Left lobe of liver (tissue), 2 donors: ENCODE data around the gene USP34. TPM values are rescaled to one million over a fixed set of nuclear protein-coding genes. Genes with fewer than 3 reads are reported as not detected.
"Not testable (repeated sequence)": the region's sequence is repeated elsewhere in the genome, so short reads cannot be mapped to it uniquely, and the experiment has no call there.

Experiments
- ATAC-seq: fragments of 200-7000 bp; cut with Tn5 transposase; one replicate; pipeline ENCODE4 v1.9.1; 2020; ENCODE audit warnings: mild to moderate bottlenecking, moderate library complexity
- DNase-seq: peaks from one replicate; pipeline ENCODE4 v3.0.0-alpha.2; 2020; ENCODE audit warnings: low spot score
- total RNA-seq: library from RNA; stranded (reverse); gene quantifications from one replicate; pipeline ENCODE4 v1.2.1, GENCODE V29; 2021
- donor health status: DM: no; HTN: no; CAD: no; lungs with moderate emphysema.
- donor health status: DM: no; HTN: yes; CAD: no.

Gene USP34
- total RNA-seq, 1 donor from 2014 or later: 37.0 TPM

DNA sequence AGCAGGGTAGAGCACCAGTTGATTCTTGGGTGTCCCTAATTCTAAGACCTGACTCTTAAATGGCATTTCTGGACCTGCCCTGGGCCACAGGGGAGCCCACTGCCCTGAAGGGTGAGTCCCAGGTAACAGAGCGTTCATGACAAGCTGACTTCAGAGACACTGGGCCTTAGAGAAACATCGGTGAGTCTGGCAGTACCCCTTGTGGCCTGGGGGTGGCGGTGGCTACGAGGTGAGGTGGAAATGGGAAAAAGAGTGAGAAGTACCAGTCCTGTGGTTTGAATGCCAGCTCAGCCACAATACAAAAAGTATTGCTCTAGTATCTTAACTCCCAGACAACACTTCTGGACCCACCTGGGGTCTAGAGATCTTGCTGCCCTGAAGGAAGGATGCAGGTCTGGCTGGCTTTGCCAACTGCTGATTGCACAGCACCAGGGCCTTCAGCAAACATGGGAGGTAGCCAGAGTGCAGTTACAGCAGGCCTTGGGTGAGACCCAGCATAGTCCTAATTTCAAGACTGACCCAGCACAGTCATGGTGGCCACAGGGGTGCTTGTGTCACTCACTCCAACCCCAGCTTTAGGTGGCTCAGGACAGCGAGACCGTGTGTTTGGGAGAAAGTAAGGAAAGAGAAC lies 44.5 kb downstream of the USP34 start:
- no peak for DNase-seq
- peak; percentile 89 for ATAC-seq

DNA sequence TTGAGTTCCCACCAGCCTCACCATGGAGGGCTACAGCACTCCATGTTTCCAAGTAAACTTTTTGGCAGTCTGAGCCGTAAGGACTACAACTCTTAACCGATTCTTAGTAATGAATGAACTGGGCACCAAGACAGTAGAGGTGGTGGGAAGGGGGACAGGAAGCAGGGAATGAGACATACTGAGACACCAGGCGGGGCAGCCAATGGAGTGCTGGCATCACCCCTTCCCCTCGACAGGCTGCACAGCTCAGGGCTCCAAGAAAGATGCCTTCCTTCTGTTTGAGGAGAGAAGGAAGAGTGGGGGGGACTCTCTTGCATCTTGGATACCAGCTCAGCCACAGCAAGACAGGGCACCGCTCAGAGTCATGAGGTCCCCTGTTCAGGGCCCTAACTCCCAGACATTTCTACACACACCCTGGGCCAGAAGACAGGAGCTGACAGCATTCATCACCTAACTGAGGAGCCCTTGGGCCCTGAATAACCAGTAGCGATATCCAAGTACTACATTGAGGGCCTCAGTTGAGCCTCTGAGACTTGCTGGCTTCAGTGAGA lies 45.2 kb downstream of the USP34 start:
- DNase-seq (no peak), ATAC-seq (no peak)

DNA sequence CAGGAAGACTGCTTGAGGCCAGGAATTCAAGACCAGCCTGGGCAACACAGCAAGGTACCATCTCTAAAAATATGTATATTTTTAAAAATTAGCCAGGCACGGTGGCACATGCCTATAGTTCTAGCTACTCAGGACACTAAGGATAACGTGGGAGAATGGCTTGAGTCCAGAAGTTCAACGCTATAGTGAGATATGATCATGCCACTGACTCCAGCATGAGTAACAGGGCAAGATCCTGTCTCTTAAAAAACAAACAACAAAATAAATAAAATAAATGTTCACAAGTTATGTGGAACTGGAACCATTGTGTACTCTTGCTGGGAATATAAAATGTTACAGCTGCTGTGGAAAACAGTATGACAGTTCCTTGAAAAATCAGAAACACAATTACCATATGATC lies 47.2 kb downstream of the USP34 start:
- ATAC-seq: no peak
- DNase-seq: no peak

DNA sequence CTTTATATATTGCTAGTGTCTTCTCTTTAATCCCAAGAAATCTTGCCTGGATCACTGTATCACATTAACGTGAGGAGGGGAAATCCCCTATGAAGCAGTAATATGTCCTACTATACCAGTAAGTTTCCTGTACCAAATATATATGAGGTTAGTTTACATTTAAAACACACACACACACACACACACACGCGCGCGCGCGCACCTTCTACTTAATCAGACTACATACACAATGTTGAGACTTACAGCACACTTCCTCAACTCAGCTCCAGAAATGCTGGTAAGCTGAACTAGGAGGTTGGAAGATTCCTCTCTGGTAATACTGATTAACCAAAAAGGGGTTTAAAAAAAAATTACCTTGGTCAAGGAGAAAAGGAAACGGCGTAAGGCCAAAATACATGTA lies 49.3 kb downstream of the USP34 start:
- no peak for ATAC-seq
- DNase-seq: no peak

DNA sequence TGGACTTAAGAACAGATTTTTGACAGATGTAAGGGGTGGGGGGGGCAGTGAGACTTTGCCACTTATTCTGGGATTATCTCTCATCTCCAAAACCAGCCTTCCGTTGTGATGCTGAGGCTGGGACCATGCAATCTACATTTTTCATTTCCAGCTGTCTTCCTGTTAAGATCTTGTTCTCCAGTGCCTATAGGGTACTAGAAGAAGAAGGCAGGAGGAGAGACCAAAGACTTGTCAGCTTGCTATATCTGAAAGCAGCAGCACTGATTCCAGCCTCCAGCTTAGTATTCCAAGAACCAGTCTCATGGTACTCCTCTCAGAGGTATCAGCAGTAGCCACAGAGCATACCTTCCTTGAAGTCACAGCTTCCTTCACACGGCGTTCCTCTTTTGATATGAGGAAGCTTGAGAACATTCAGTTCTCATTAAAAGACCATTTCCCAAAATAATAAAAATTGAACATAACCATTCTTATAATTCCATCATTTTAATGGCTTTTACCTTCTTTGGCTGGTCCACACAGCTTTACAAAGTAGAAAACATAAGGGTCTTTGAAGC lies 49.8 kb downstream of the USP34 start:
- DNase-seq (no peak), ATAC-seq (peak; percentile 31)

DNA sequence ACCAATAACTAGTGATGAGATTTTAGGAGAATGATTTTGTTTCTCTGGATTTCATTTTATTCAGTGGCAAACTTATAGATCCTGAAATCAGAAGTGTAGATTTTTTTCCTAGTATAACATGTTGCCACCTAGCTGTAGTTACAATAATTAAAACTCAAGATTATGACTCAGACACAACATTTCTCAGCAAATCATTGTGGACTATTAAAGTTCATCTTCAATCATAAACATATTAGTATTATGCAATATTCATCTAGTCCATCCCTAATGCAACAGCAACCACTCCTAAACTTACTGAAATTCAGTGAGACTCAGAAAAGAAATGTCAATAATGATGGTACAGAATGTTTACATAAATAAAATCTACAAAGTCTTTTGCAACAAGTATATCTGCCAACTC lies 51.3 kb downstream of the USP34 start:
- DNase-seq (no peak), ATAC-seq (no peak)

DNA sequence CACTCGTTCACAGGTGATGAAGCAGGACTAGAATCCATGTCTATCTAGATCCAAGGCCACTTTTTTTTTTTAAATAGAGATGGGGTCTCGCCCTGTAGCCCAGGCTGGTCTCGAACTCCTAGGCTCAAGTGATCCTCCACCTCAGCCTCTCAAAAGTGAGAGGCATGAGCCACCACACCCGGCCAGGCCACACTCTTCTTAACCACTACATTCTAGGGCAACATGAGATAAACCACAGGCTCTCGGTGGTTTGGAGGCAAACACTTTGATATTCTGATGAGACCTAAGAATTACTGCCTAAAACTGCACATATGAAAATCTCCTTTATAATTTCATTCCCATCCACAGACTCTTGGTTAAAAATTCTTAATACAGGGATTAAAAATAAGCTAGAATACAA lies 51.8 kb downstream of the USP34 start:
- no peak for ATAC-seq
- no peak for DNase-seq

DNA sequence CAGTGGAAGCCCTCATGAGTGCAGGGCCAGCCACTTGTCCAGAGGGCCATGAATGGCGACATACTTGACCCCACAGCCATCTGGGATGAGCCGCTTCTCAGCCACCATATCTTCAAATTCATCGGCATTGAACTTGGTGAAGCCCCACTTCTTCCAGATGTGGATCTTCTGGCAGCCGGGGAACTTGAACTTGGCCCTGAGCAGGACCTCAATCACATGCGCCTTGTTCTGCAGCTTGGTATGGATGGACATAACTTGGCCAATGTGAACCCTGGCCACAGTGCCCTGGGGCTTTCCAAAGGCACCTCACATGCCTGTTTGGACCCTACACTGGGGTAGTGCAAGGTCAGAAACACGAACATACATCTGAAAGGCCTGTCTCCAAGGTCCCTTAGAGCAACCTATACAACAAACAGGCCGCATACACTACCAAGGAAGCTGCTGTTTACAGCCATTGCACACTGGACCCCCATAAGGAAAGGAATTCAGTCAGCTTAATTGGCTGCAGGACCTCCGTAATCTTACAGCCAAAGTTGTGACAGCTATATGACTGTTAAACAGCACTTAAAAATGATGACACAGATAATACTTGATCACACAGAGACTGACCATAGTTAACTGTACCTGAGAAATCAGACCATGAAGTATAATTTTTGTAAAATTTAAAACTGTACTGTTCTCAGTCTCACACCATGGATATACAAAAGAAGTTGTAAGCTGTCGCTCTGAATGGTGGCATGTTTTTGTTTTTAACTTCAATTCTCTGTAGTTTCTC lies 53.8 kb downstream of the USP34 start:
- no peak for ATAC-seq

DNA sequence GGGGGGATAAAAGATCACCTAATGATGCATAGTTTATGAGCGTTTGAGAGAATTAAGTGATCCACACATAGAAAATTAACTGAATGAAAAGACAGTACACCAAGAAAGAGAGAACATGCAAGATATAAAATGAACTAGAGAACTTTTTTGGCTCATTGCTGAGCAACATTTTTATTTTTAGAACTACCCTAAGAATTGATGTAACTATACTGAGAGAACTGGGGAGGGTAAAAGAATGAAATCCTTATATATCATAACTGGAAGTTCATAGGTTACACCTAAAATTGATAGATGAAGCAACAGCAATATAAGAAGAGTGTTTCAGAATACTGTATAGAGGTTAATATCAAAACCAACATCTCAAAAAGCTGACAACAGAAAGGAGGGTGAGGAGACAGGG lies 55.6 kb downstream of the USP34 start:
- no peak for ATAC-seq
- DNase-seq: no peak

More for the DNA sequence above, 53.8 kb downstream of the USP34 start:
- DNase-seq: no peak

DNA sequence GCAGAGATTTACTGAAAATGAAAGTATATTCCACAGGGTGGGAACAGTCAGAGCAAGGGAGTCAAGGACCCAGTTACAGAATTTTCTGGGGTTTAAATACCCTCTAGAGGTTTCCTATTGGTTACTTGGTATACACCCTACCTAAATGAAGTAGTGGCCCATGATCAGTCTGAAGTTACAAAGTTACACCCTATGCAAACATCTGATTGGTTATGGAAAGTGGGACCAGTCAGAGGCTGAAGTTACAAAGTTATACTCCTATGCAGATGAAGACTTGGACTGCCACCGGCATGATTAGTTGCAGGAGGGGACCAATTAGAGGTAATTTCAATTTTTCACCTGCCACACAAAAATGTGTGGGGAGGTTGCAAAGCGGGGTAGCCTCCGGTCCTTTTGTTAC lies 56.2 kb downstream of the USP34 start:
- DNase-seq: no peak
- ATAC-seq: no peak

DNA sequence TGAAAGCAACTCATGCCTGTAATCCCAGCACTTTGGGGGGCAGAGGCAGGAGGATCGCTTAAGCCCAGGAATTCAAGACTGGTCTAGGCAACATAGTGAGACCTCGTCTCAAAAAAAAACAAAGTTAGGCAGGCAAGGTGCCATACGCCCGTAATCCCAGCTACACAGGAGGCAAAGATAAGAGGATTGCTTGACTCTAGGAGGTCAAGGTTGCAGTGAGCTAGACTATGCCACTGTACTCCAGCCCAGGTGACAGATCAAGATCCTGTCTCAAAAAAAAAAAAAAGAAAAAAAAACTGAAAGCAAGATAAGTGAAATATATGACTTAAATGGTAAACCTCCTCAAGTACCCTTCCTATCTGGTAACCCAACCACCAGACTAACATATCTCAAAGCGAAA lies 59.8 kb downstream of the USP34 start:
- peak; percentile 79 for ATAC-seq

DNA sequence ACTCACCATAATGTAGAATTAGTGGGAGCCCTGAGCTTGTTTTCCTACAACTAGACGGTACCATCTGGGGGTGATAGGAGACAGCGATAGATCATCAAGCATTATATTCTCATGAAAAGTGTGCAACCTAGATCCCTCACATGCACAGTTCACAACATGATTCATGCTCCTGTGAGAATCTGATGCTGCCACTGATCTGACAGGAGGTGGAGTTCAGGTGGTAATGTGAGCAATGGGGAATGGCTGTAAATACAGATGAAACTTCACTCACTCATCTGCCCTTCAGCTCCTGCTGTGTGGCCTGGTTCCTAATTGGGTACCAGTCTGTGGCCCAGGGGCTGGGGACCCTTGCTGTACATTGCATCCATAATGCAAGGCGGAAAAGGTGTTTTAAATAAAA lies 60.7 kb downstream of the USP34 start:
- no peak for ATAC-seq
- DNase-seq: no peak

More for the DNA sequence above, 59.8 kb downstream of the USP34 start:
- DNase-seq: no peak

DNA sequence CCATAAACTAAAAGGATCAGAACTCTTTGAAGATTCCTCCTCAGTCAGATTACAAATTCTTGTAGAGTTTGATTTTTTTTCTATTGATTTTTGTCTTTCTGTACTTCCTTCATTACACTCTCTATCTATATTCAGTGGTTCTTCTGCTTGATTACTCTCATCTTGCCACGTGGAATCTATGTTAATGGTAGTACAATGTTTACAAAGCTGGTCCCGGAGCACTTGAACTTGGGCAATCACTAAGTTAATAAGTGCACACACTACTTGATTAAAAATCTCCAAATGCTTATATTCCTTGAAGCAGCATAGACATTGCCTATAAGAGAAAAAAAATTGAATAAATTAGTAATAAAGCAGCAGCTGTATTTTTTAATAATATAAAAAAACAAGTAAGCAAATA lies 65.1 kb downstream of the USP34 start:
- ATAC-seq: peak; percentile 78
- DNase-seq: no peak

DNA sequence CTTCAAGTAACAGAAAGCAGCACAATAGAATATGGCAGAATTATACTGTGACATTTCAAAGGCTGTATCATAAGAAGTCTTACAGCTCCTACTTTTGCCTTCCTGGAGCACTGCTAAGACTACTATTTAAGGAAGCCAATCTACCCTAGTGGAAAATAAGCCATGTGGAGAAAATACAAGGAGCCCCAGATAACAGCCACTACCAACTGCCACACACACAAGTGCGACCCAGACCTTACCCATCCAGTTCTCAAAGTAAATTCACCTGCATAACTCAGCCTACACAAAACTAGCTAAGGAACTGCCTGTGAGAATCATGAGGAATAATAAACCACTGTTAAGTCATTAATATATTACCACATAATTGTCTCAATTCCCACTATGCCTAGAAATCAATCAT lies 66.4 kb downstream of the USP34 start:
- no peak for DNase-seq
- ATAC-seq: no peak

DNA sequence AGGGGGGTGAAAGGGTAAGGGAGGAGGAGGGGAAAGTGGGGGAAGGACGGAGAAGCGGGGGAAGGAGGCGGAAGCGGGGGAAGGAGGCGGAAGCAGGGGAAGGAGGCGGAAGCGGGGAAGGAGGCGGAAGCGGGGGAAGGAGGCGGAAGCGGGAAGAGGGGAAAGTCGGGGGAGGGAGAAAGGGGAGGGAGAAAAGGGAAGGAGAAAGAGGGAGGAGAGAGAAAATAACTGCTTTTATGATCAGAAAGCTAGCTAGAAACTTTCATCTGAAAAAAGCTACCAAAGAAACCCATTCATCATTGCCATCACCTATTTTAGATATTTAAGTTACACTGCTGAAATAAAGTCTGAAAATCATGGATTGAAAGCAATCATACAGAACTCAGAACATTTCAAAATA lies 72.5 kb downstream of the USP34 start:
- DNase-seq (no peak), ATAC-seq (no peak)

DNA sequence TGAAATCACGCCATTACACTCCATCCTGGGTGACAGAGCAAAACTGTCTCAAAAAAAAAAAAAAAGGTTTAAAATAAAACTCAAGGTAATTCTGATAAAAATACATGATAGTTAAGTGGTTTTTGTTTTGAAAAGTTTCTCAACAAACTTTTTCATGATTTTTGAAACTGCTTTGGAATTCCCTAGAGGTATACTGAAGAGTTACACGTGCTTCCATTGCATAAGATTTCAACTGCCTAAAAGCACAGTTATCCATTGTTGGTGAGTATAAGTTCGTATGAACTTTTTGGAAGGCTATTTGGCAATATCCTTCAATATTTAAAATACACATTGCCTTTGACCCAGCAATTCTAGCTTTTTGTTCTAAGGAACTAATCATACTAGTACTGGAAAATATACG lies 74.9 kb downstream of the USP34 start:
- ATAC-seq: no peak
- DNase-seq: no peak

DNA sequence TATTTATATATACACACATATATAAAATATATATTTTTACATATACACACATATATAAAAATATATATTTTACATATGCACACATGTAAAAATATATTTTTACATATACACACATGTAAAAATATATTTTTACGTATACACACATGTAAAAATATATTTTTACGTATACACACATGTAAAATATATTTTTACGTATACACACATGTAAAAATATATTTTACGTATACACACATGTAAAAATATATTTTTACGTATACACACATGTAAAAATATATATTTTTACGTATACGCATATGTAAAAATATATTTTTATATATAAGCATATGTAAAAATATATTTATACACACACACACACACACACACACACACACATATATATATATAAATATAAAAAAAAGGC lies 83.3 kb downstream of the USP34 start:
- not testable (repeated sequence) for DNase-seq, ATAC-seq

DNA sequence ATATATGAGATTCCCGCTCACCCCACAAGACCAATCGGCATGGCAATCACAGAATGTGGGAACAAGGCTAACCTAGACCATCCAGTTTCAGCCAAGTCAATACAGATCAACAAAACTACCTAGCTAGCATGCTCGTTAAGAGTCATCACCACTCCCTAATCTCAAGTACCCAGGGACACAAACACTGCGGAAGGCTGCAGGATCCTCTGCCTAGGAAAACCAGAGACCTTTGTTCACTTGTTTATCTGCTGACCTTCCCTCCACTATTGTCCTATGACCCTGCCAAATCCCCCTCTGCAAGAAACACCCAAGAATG lies 90.0 kb downstream of the USP34 start:
- not testable (repeated sequence) for ATAC-seq, DNase-seq

DNA sequence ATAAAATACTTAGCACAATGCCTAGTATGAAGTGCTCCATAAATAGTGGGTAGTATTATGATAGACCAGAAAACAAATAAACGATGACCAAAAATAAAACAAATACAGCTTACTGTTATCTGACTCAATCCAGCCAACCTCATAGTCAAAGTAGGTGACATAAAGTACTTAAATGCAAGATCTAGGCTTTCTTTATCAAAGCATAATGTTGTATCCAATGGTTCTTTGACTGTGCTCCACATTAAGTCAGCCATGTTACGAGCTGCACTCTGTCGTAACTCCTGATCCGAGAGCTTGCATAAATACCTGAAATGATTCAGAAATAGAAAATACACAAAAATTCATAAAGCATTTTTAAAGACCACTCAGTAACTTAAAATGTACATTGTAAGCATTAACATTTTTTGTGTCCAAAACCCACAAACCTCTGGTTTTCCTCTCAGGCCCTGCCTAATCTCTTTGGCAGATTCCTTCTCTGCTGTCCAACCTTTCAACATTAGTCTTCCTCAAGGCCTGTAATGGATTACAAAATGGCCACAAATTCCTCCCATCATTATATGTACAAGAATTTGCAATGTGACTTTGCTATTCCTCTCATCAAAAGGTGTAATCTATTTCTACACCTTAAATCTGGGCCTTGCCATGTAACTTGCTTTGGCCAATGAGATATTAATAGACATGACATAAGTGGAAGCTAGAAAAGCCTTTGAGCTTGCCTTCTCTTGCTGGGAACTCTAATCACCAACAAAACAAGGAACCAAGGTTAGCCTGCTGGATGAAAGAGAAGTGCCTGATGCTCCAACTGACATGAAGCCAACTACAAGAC lies 90.6 kb downstream of the USP34 start:
- no peak for ATAC-seq
- DNase-seq: no peak

DNA sequence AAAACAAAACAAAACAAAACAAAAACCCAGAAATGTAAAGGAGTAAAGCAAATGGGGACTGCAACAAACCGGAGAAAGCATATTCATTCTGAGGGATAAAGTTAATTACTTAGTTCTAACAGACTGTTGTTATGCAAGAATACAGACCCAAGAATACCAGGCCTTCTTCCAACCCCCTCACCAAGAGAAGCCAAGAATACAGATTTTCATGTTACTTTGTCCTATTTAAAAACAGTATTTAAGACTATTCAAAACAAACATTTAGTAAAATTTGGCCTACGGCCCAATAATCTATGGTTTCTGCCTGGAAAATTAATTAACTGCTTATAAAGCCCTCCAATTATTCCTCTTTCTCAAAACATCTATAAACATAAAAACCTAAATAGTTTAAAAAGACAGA lies 91.4 kb downstream of the USP34 start:
- DNase-seq: no peak

DNA sequence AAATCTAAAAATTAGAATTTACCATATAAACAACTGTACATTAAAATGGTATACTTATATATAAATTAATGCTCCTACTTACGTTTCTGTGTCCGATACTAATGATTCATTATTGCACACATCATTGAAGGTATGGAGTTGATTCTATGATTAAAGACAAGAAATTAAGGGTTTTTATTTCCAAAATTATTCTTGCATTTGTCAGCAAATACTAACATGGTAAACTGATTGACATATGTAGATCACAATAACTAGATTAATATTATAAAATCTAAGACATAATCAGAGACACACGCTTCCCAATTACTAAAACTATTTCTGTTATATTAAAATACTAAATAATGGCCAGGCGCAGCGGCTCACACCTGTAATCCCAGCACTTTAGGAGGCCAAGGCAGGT lies 92.6 kb downstream of the USP34 start:
- DNase-seq: no peak
- no peak for ATAC-seq

More for the DNA sequence above, 91.4 kb downstream of the USP34 start:
- no peak for ATAC-seq
